GM12873 (cell line): ENCODE data around the gene ZNF550.

Experiments
- TF ChIP-seq, protein P1 (sequence below): IDR thresholded peaks from 2 replicates; pipeline ENCODE4 v1.5.1; 2012; ENCODE audit warnings: low read depth, mild to moderate bottlenecking, moderate library complexity, low read length, control low read depth; ENCODE audit not compliant: insufficient read depth; ENCODE audit errors: missing control alignments

The ZNF550 gene

DNA sequence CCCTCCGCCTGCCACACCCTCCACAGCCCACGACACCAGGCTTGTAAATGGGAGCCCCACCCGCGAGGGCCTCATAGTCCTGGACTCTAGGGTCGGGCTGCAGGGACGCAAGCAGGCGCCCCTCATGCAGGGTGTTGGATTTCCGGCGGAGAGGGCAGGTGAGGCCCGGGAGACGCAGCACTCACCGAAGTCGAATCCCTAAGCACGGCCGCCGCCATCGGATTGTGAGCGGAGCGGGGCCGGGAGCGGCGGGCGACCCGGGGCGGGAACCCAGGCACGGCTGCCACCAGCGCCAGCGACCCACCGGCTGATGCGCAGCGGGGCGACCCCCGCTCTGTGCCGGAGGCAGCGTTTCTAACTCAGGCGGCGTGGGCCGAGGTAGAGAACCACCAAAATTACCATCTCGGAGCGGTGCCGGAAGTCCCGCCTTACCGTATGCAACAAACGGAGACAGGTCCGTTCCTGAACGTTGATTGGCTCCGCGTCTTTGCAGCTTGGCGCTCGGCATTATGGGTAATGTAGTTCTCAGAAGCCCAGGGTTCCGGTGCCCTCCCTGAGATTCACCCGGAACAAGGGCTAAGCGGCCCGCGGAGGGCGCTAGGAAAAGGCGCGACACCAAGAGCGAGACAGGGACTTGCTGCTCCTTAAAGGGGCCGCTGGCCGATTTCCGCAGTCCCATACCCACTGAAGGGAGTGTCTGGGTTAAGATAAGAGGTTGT, 19.0 kb upstream of the ZNF550 start, which contains the start of gene ZNF416:
TSS of gene ZNF416 (minus strand) at position 425 of the 719 bp plus-strand sequence. CDS start at position 218, 207 bp downstream.
- TF ChIP-seq, protein P1, sequence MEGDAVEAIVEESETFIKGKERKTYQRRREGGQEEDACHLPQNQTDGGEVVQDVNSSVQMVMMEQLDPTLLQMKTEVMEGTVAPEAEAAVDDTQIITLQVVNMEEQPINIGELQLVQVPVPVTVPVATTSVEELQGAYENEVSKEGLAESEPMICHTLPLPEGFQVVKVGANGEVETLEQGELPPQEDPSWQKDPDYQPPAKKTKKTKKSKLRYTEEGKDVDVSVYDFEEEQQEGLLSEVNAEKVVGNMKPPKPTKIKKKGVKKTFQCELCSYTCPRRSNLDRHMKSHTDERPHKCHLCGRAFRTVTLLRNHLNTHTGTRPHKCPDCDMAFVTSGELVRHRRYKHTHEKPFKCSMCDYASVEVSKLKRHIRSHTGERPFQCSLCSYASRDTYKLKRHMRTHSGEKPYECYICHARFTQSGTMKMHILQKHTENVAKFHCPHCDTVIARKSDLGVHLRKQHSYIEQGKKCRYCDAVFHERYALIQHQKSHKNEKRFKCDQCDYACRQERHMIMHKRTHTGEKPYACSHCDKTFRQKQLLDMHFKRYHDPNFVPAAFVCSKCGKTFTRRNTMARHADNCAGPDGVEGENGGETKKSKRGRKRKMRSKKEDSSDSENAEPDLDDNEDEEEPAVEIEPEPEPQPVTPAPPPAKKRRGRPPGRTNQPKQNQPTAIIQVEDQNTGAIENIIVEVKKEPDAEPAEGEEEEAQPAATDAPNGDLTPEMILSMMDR = peak; percentile 26

DNA sequence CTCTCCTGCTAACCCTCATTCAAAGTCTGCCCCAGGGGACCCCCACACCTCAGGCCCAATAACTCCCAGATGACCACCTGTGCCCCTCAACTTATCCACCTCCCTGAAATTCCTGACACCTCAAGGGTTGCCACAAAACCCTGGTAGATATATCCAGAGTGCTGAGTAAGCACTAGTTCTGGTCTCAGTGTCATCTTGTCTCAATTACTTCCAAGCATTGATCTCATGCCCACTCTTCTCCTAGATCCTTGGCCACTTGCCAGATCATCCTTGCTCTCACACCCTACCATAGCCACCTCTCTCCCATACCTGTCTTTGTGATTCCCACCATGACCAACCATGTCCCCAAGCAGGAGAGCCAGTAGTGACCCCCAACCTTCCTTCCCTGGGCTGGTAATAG, 17.0 kb upstream of the ZNF550 start:
- TF ChIP-seq, protein P1 = no peak

DNA sequence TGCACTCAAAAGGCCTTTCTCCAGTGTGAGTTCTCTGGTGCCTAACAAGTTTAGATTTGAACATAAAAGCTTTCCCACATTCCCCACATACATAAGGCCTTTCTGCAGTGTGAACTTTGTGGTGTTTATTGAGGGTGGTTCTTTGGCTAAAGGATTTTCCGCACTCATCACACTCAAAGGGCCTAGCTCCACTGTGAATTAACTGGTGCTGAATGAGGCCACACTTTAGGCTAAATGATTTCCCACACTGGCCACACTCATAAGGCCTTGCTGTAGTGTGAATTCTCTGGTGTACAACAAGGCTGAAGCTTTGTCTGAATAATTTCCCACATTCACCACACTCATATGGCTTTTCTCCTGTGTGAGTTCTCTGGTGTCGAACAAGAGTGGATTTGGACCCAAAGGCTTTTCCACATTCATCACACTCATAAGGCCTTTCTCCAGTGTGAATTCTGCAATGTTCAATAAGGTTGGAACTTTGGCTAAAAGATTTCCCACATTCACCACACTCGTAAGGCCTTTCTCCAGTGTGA, 12.8 kb upstream of the ZNF550 start:
- TF ChIP-seq, protein P1 = no peak

DNA sequence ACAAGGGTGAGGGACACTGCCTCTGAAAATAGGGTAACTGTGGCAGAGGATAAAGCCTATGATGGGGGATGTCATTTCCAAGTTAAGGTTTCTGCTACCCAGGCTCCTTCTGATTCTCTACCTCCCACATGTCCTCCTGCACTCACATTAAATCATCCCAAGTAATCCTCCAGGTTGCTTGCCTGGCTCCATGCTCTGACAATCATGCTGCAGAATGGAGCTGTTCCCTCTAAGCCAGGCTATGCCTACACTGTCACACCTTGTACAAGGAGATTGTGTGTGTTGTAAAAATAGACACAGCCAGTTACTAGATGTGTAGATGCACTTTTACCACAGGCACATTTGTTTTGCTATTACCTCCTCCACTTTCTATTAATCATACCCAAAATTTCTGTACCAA, 11.0 kb upstream of the ZNF550 start:
- TF ChIP-seq, protein P1 = no peak

DNA sequence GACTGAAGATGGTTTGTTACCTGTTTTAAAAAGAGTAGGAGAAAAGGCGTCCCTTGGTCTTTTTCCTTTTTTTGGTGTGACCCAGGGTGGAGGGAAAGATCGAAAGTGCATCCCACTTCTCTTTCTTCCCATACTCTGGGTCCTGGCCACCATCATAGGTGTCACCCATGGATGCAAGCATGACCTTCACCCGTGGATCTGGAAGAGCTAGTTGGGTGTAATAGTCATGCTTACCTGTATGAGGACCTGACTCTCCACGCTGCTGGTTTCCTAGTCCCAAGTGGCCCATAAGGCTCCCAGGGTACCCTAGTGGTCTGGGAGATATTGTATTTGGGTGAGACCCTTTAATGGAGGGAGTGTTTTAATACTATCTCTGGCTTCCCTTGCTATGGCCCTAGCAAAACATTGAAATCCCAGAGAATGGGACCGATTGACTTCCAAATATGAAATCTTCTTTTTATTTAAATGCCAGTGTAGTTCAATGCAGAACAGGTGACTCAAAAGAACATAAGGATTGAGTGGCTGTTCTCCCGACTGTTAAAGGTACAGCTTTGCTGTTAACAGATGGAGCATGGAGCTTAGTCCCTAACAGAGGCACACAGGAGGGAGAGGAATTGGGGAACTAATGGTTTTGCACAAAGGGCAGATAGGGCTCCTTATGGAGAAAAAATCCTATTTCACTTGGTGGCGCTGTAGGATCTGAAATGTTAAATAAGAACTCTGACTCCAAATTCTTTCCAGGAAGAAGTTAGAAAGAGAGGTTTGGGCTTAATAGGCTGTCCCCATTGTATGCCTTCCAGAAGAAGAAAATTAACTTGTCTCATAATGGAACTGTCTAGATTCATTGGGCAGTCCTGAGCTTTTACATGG, 7.0 kb upstream of the ZNF550 start:
- TF ChIP-seq, protein P1 = no peak

DNA sequence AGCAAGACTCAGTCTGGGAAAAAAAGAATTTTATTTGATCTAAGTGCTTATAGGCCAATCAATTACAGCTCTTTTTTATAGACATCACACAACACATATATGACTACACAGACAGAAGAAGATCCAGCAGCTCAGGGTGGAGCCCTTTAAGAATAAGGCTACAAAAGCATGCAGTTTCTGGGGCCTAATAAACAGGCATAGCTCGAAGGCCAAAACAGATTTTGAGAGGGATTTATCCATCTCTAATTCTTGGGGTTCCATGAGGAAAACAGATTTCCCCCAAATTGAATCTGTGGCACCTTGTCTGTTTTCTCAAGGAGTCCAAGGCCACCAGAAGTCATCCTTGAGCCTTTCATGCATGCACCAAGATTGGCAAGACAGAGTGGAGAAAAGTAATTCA, 3.9 kb upstream of the ZNF550 start:
- TF ChIP-seq, protein P1 = no peak

DNA sequence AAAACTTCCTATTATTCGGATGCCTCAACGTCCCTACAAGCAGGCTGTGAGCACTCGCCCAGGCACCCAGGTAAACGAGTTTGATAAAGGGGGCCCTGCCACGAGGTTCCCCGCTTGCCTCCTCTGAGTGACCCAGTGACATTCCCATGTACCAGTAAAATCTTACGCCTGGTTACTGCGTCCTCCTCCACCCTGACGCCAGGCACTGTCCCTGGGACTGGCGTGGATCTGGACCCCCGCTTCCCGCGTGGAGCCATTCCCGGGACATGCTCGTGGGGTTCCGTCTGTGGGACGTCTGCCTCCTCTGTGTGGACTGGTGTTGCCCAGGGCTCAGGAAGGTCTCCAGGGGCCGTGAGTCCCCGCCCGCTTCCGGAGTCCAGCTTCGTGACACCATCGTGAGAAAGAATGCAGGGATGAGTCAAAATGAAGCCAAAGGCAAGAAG, 407 bp upstream of the ZNF550 start:
- TF ChIP-seq, protein P1 = no peak
